ENCODE results near the gene EIF2AK3. TPM values are rescaled to one million over a fixed set of nuclear protein-coding genes. Genes with fewer than 3 reads are reported as not detected.

Gene EIF2AK3
- polyA plus RNA-seq (2013), result 15.4 TPM

GRCh38 chr2:88627055-88627855 lies at the start of gene EIF2AK3:
Gene EIF2AK3 (minus strand): TSS chr2:88627464. CDS start chr2:88627274, 190 bp downstream.
- ChIA-PET POLR2A (interaction anchor here (0.6 to 1.1 kb wide), 3 partner anchors 20 to 54 kb away, joined by 3 to 5 read pairs (median 3); no protein-coding TSS in a partner anchor), CTCF (interaction anchor here (1.2 kb wide), 1 partner anchor 35 kb away, joined by 4 read pairs; no protein-coding TSS in a partner anchor)
- H3K4me1 ChIP-seq (ENCODE audit: control extremely low read depth in 1 of 4, control insufficient read depth in 4 of 4, insufficient read depth in 4 of 4, low read length in 3 of 4), result peaks cover 11 to 28% (median 18%) of the 10 kb centered on the region in 4 experiments
- peak within 1 kb of the TSS; percentile 98 to 99 for H3K27ac ChIP-seq (ENCODE audit: insufficient read depth in 1 of 2, low read depth in 1 of 2, low read length in 2 of 2, poor library complexity in 1 of 2, severe bottlenecking in 2 of 2)
- DNase-seq, result peak; percentile 100
- H3K36me3 ChIP-seq (ENCODE audit: control insufficient read depth in 4 of 4, insufficient read depth in 4 of 4, low read length in 3 of 4), result no peaks in the 10 kb centered on the region
- 0% methylated on average over 59 of the region's 75 CpGs for WGBS (ENCODE audit: insufficient coverage)
- H3K4me3 ChIP-seq (ENCODE audit: control insufficient read depth in 1 of 7, extremely low read depth in 1 of 7, insufficient read depth in 4 of 7, low read depth in 2 of 7, low read length in 6 of 7), result peak within 1 kb of the TSS; percentile 88 to 96 (median 93)
- no peaks in the 10 kb centered on the region for H3K9me3 ChIP-seq (ENCODE audit: control extremely low read depth in 1 of 5, control insufficient read depth in 4 of 5, insufficient read depth in 2 of 5, low read depth in 1 of 5, low read length in 4 of 5)
- H3K27me3 ChIP-seq (replicated peaks in 2 of 5; ENCODE audit: control insufficient read depth in 4 of 5, insufficient read depth in 5 of 5, low read length in 4 of 5), result no peaks in the 10 kb centered on the region

- no peaks in the 10 kb centered on the region for H3K27me3 ChIP-seq (replicated peaks in 2 of 5; ENCODE audit: control insufficient read depth in 4 of 5, insufficient read depth in 5 of 5, low read length in 4 of 5)
- H3K4me1 ChIP-seq (ENCODE audit: control extremely low read depth in 1 of 4, control insufficient read depth in 4 of 4, insufficient read depth in 4 of 4, low read length in 3 of 4), result no peaks in the 10 kb centered on the region
- no peak overlapping the region for H3K4me3 ChIP-seq (ENCODE audit: control insufficient read depth in 1 of 7, extremely low read depth in 1 of 7, insufficient read depth in 4 of 7, low read depth in 2 of 7, low read length in 6 of 7)
- ChIA-PET POLR2A (no interaction called here), CTCF (interaction anchor here (1.4 to 13.7 kb wide), 5 partner anchors 12 to 84 kb away, joined by 5 to 265 read pairs (median 12); partner anchors contain the start of gene RPIA)
- H3K36me3 ChIP-seq (ENCODE audit: control insufficient read depth in 4 of 4, insufficient read depth in 4 of 4, low read length in 3 of 4), result no peaks in the 10 kb centered on the region
- no CpG with 5 or more reads among the region's 1 CpG for WGBS (ENCODE audit: insufficient coverage)
- DNase-seq, result peak in 1 of 3 donors; percentile 26
- H3K27ac ChIP-seq (ENCODE audit: insufficient read depth in 1 of 2, low read depth in 1 of 2, low read length in 2 of 2, poor library complexity in 1 of 2, severe bottlenecking in 2 of 2), result no peak overlapping the region
- no peaks in the 10 kb centered on the region for H3K9me3 ChIP-seq (ENCODE audit: control extremely low read depth in 1 of 5, control insufficient read depth in 4 of 5, insufficient read depth in 2 of 5, low read depth in 1 of 5, low read length in 4 of 5)
Observed at GRCh38 chr2:88673363-88673762, 46.1 kb upstream of the EIF2AK3 start.

GRCh38 chr2:88671786-88672427 lies 44.6 kb upstream of the EIF2AK3 start:
- 80% methylated on average over 8 of the region's 11 CpGs for WGBS (ENCODE audit: insufficient coverage)
- Histone ChIP-seq H3K9me3 (ENCODE audit: control extremely low read depth in 1 of 5, control insufficient read depth in 4 of 5, insufficient read depth in 2 of 5, low read depth in 1 of 5, low read length in 4 of 5) (no peaks in the 10 kb centered on the region), H3K4me1 (ENCODE audit: control extremely low read depth in 1 of 4, control insufficient read depth in 4 of 4, insufficient read depth in 4 of 4, low read length in 3 of 4) (no peaks in the 10 kb centered on the region), H3K36me3 (ENCODE audit: control insufficient read depth in 4 of 4, insufficient read depth in 4 of 4, low read length in 3 of 4) (no peaks in the 10 kb centered on the region), H3K4me3 (ENCODE audit: control insufficient read depth in 1 of 7, extremely low read depth in 1 of 7, insufficient read depth in 4 of 7, low read depth in 2 of 7, low read length in 6 of 7) (no peak overlapping the region), H3K27me3 (replicated peaks in 2 of 5; ENCODE audit: control insufficient read depth in 4 of 5, insufficient read depth in 5 of 5, low read length in 4 of 5) (no peaks in the 10 kb centered on the region), H3K27ac (ENCODE audit: insufficient read depth in 1 of 2, low read depth in 1 of 2, low read length in 2 of 2, poor library complexity in 1 of 2, severe bottlenecking in 2 of 2) (no peak overlapping the region)
- POLR2A ChIA-PET, result interaction anchor here (0.6 to 1.2 kb wide), 3 partner anchors 44 to 197 kb away, joined by 3 to 4 read pairs (median 3); no protein-coding TSS in a partner anchor
- CTCF ChIA-PET, result interaction anchor here (0.6 to 13.7 kb wide), 17 partner anchors 8 to 96 kb away, joined by 3 to 265 read pairs (median 5); partner anchors contain the start of gene RPIA
- DNase-seq, result peak; percentile 39 to 69 (median 62)

GRCh38 chr2:88669482-88670214 lies 42.4 kb upstream of the EIF2AK3 start:
- no peak overlapping the region for H3K27ac ChIP-seq (ENCODE audit: insufficient read depth in 1 of 2, low read depth in 1 of 2, low read length in 2 of 2, poor library complexity in 1 of 2, severe bottlenecking in 2 of 2)
- WGBS (ENCODE audit: insufficient coverage), result 100% methylated on average over 1 of the region's 6 CpGs
- peak; percentile 39 to 59 (median 46) for DNase-seq
- ChIA-PET POLR2A (no interaction called here), CTCF (interaction anchor here (1.0 to 13.7 kb wide), 14 partner anchors 11 to 479 kb away, joined by 3 to 265 read pairs (median 4); no protein-coding TSS in a partner anchor)
- no peaks in the 10 kb centered on the region for H3K27me3 ChIP-seq (replicated peaks in 2 of 5; ENCODE audit: control insufficient read depth in 4 of 5, insufficient read depth in 5 of 5, low read length in 4 of 5)
- no peaks in the 10 kb centered on the region for H3K36me3 ChIP-seq (ENCODE audit: control insufficient read depth in 4 of 4, insufficient read depth in 4 of 4, low read length in 3 of 4)
- H3K4me1 ChIP-seq (ENCODE audit: control extremely low read depth in 1 of 4, control insufficient read depth in 4 of 4, insufficient read depth in 4 of 4, low read length in 3 of 4), result no peaks in the 10 kb centered on the region
- H3K9me3 ChIP-seq (ENCODE audit: control extremely low read depth in 1 of 5, control insufficient read depth in 4 of 5, insufficient read depth in 2 of 5, low read depth in 1 of 5, low read length in 4 of 5), result no peaks in the 10 kb centered on the region
- no peak overlapping the region for H3K4me3 ChIP-seq (ENCODE audit: control insufficient read depth in 1 of 7, extremely low read depth in 1 of 7, insufficient read depth in 4 of 7, low read depth in 2 of 7, low read length in 6 of 7)

- Histone ChIP-seq H3K36me3 (ENCODE audit: control insufficient read depth in 4 of 4, insufficient read depth in 4 of 4, low read length in 3 of 4) (no peaks in the 10 kb centered on the region), H3K27ac (ENCODE audit: insufficient read depth in 1 of 2, low read depth in 1 of 2, low read length in 2 of 2, poor library complexity in 1 of 2, severe bottlenecking in 2 of 2) (no peak overlapping the region), H3K27me3 (replicated peaks in 2 of 5; ENCODE audit: control insufficient read depth in 4 of 5, insufficient read depth in 5 of 5, low read length in 4 of 5) (no peaks in the 10 kb centered on the region), H3K4me1 (ENCODE audit: control extremely low read depth in 1 of 4, control insufficient read depth in 4 of 4, insufficient read depth in 4 of 4, low read length in 3 of 4) (no peaks in the 10 kb centered on the region), H3K9me3 (ENCODE audit: control extremely low read depth in 1 of 5, control insufficient read depth in 4 of 5, insufficient read depth in 2 of 5, low read depth in 1 of 5, low read length in 4 of 5) (peaks cover 0 to under 1% (median 0%) of the 10 kb centered on the region in 5 experiments), H3K4me3 (ENCODE audit: control insufficient read depth in 1 of 7, extremely low read depth in 1 of 7, insufficient read depth in 4 of 7, low read depth in 2 of 7, low read length in 6 of 7) (no peak overlapping the region)
- ChIA-PET POLR2A (no interaction called here), CTCF (interaction anchor here (1.0 to 13.7 kb wide), 14 partner anchors 15 to 478 kb away, joined by 3 to 265 read pairs (median 3); no protein-coding TSS in a partner anchor)
- DNase-seq, result no peak
- 100% methylated on average over 1 of the region's 2 CpGs for WGBS (ENCODE audit: insufficient coverage)
Observed at GRCh38 chr2:88668862-88669261, 41.6 kb upstream of the EIF2AK3 start.

- POLR2A ChIA-PET, result no interaction called here
- Histone ChIP-seq H3K27ac (ENCODE audit: insufficient read depth in 1 of 2, low read depth in 1 of 2, low read length in 2 of 2, poor library complexity in 1 of 2, severe bottlenecking in 2 of 2) (no peak overlapping the region), H3K27me3 (replicated peaks in 2 of 5; ENCODE audit: control insufficient read depth in 4 of 5, insufficient read depth in 5 of 5, low read length in 4 of 5) (no peaks in the 10 kb centered on the region), H3K4me3 (ENCODE audit: control insufficient read depth in 1 of 7, extremely low read depth in 1 of 7, insufficient read depth in 4 of 7, low read depth in 2 of 7, low read length in 6 of 7) (no peak overlapping the region), H3K9me3 (ENCODE audit: control extremely low read depth in 1 of 5, control insufficient read depth in 4 of 5, insufficient read depth in 2 of 5, low read depth in 1 of 5, low read length in 4 of 5) (peaks cover 0 to 6% (median 0%) of the 10 kb centered on the region in 5 experiments), H3K36me3 (ENCODE audit: control insufficient read depth in 4 of 4, insufficient read depth in 4 of 4, low read length in 3 of 4) (no peaks in the 10 kb centered on the region), H3K4me1 (ENCODE audit: control extremely low read depth in 1 of 4, control insufficient read depth in 4 of 4, insufficient read depth in 4 of 4, low read length in 3 of 4) (no peaks in the 10 kb centered on the region)
- DNase-seq, result no peak
- CTCF ChIA-PET, result interaction anchor here (1.1 to 13.7 kb wide), 6 partner anchors 8 to 476 kb away, joined by 3 to 265 read pairs (median 4); no protein-coding TSS in a partner anchor
- WGBS (ENCODE audit: insufficient coverage), result 100% methylated on average over 1 of the region's 2 CpGs
Observed at GRCh38 chr2:88667219-88667618, 40.0 kb upstream of the EIF2AK3 start.

Data from common myeloid progenitor, CD34-positive (primary cell).